NCI-H187 (cell line): ENCODE data around the gene MYO16.

ENCODE experiments used
- DNase-seq, 2 experiments: peaks; one replicate each; lab custom pipeline; 2025; lab: John Stamatoyannopoulos, UW

The MYO16 gene

GRCh38 chr13:108797354-108797753 lies 167.9 kb downstream of the MYO16 start:
- DNase-seq = no peak

- DNase-seq = no peak
Observed at GRCh38 chr13:108807841-108808240, 178.4 kb downstream of the MYO16 start.

GRCh38 chr13:108812165-108812564 lies 182.8 kb downstream of the MYO16 start:
- DNase-seq = no peak

- DNase-seq = no peak
Observed at GRCh38 chr13:108812661-108813060, 183.2 kb downstream of the MYO16 start.

GRCh38 chr13:108813587-108814170 lies 184.3 kb downstream of the MYO16 start:
- no peak for DNase-seq

GRCh38 chr13:108816375-108816774 lies 187.0 kb downstream of the MYO16 start:
- DNase-seq = no peak

GRCh38 chr13:108827646-108828045 lies 198.2 kb downstream of the MYO16 start:
- DNase-seq = no peak

- DNase-seq = no peak
Observed at GRCh38 chr13:108828086-108828815, 198.8 kb downstream of the MYO16 start.

GRCh38 chr13:108830916-108831315 lies 201.5 kb downstream of the MYO16 start:
- DNase-seq = no peak

- no peak for DNase-seq
Observed at GRCh38 chr13:108833531-108833930, 204.1 kb downstream of the MYO16 start.

GRCh38 chr13:108834193-108834592 lies 204.8 kb downstream of the MYO16 start:
- no peak for DNase-seq

- no peak for DNase-seq
Observed at GRCh38 chr13:108835083-108835482, 205.7 kb downstream of the MYO16 start.

- no peak for DNase-seq
Observed at GRCh38 chr13:108850691-108851090, 221.3 kb downstream of the MYO16 start.

GRCh38 chr13:108851660-108852059 lies 222.2 kb downstream of the MYO16 start:
- no peak for DNase-seq

- DNase-seq = no peak
Observed at GRCh38 chr13:108853031-108853430, 223.6 kb downstream of the MYO16 start.

GRCh38 chr13:108855737-108856387 lies 226.5 kb downstream of the MYO16 start:
- DNase-seq = no peak

GRCh38 chr13:108858676-108859075 lies 229.3 kb downstream of the MYO16 start:
- DNase-seq = no peak

- peak in 1 of 2 experiments; percentile 52 for DNase-seq
Observed at GRCh38 chr13:108859197-108860012, 230.0 kb downstream of the MYO16 start.

GRCh38 chr13:108860418-108860817 lies 231.0 kb downstream of the MYO16 start:
- DNase-seq = no peak

GRCh38 chr13:108877300-108877699 lies 247.9 kb downstream of the MYO16 start:
- DNase-seq = no peak

- no peak for DNase-seq
Observed at GRCh38 chr13:108878732-108879131, 249.3 kb downstream of the MYO16 start.

- DNase-seq = no peak
Observed at GRCh38 chr13:108889324-108889984, 260.0 kb downstream of the MYO16 start.
